ENCODE measurements around the gene PRDM5. TPM values are rescaled to one million over a fixed set of nuclear protein-coding genes. Genes with fewer than 3 reads are reported as not detected.
A peak's percentile ranks its signal among the peaks of the same experiment; 100 is the strongest.

Gene PRDM5
- total RNA-seq, 1 experiment from 2014 or later = 31.4 TPM

- Histone ChIP-seq H3K27ac (no peak overlapping the region; the same call in 1 of the 2 replicates), H3K9me3 (replicated peaks) (peaks cover 3% of the 10 kb centered on the region; the same call in 1 of the 2 replicates), H3K4me3 (no peak overlapping the region), H3K27me3 (no peaks in the 10 kb centered on the region), H3K4me1 (peaks cover 8% of the 10 kb centered on the region; the same call in 1 of the 2 replicates), H3K36me3 (no peaks in the 10 kb centered on the region)
- DNase-seq = peak in 1 of 2 experiments; percentile 7
Observed at GRCh38 chr4:120830204-120830603, 92.3 kb downstream of the PRDM5 start.

DNA sequence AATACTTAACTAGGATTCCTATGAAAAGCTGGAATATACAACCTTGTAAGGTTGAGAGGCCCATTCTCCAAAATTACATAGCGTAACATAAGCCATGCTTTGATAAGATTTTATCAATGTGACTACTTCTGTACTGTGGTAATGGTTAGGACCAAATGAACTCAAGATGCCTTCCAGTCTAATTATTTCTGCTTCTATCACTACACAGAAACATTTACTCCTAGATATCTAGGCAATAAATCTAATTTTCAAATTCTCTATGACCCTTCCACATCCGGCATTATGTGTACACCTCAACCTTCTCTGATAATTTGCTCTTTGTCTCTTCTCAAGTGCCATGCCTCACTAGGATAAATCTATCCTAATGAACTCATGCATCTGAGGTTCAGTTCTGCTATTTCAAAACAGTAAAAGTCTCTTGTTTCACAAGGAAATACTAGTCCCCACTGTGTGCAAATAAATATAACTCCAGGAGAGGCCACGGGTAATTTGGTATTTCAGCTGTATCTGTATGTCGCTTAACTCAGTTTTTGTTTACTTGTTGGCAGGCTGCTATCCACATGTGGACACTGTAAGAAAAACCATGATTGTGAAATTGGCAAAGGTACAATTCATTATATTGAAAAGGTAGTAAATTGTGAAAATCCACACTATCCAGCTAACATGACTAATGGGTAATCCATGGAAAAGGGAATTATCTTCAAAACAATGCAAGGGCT lies 93.3 kb downstream of the PRDM5 start:
- Histone ChIP-seq H3K27me3 (no peaks in the 10 kb centered on the region), H3K4me3 (no peak overlapping the region), H3K27ac (no peak overlapping the region; the same call in 1 of the 2 replicates), H3K36me3 (no peaks in the 10 kb centered on the region), H3K4me1 (peaks cover 8% of the 10 kb centered on the region; the same call in 1 of the 2 replicates), H3K9me3 (replicated peaks) (peaks cover 3% of the 10 kb centered on the region; the same call in 1 of the 2 replicates)
- peak in 1 of 2 experiments; percentile 47 for DNase-seq

- Histone ChIP-seq H3K27ac (no peak overlapping the region), H3K4me1 (peaks cover 8% of the 10 kb centered on the region; the same call in 1 of the 2 replicates)
- DNase-seq = no peak
Observed at GRCh38 chr4:120826853-120827252, 95.7 kb downstream of the PRDM5 start.

GRCh38 chr4:120826449-120826848 lies 96.1 kb downstream of the PRDM5 start:
- H3K27ac ChIP-seq = no peak overlapping the region
- H3K4me3 ChIP-seq = no peak overlapping the region
- H3K27me3 ChIP-seq = no peaks in the 10 kb centered on the region
- no peaks in the 10 kb centered on the region for H3K36me3 ChIP-seq
- peaks cover 8% of the 10 kb centered on the region; the same call in 1 of the 2 replicates for H3K4me1 ChIP-seq
- no peak for DNase-seq
- H3K9me3 ChIP-seq (replicated peaks) = no peaks in the 10 kb centered on the region

More at GRCh38 chr4:120826853-120827252, 95.7 kb downstream of the PRDM5 start:
- no peak overlapping the region for H3K4me3 ChIP-seq
- H3K36me3 ChIP-seq = no peaks in the 10 kb centered on the region
- no peaks in the 10 kb centered on the region for H3K27me3 ChIP-seq
- H3K9me3 ChIP-seq (replicated peaks) = no peaks in the 10 kb centered on the region

- Histone ChIP-seq H3K9me3 (replicated peaks) (no peaks in the 10 kb centered on the region), H3K4me1 (peaks cover 8% of the 10 kb centered on the region; the same call in 1 of the 2 replicates), H3K27ac (no peak overlapping the region), H3K4me3 (no peak overlapping the region), H3K27me3 (no peaks in the 10 kb centered on the region), H3K36me3 (no peaks in the 10 kb centered on the region)
- no peak for DNase-seq
Observed at GRCh38 chr4:120824946-120825345, 97.6 kb downstream of the PRDM5 start.

DNA sequence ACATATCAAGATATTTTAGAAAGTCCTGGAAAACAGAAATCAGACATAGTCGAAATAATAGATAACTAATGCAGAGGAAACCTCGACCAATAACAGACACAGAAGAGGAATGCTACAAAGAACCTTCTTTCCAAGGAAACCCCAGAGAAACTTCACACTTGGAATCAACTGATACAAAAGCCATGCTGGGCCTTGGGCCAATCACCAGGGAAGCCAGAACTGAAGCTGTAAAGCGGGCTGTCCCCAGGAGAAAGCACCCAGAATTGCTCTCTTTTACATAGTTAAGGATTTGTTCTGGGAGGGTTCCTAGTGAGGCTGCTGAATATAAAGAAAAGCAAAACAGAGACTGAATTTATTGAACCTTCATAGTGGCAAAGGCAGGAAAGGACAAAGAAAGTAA lies 100.5 kb downstream of the PRDM5 start:
- H3K4me3 ChIP-seq = no peak overlapping the region
- DNase-seq = no peak
- no peaks in the 10 kb centered on the region for H3K9me3 ChIP-seq (replicated peaks)
- H3K27ac ChIP-seq = no peak overlapping the region
- no peaks in the 10 kb centered on the region for H3K4me1 ChIP-seq
- no peaks in the 10 kb centered on the region for H3K36me3 ChIP-seq
- H3K27me3 ChIP-seq = no peaks in the 10 kb centered on the region

- H3K36me3 ChIP-seq = no peaks in the 10 kb centered on the region
- no peaks in the 10 kb centered on the region for H3K9me3 ChIP-seq (replicated peaks)
- no peaks in the 10 kb centered on the region for H3K4me1 ChIP-seq
- no peaks in the 10 kb centered on the region for H3K27me3 ChIP-seq
- no peak overlapping the region for H3K4me3 ChIP-seq
- no peak overlapping the region for H3K27ac ChIP-seq
- DNase-seq = no peak
Observed at GRCh38 chr4:120821029-120821428, 101.5 kb downstream of the PRDM5 start.

DNA sequence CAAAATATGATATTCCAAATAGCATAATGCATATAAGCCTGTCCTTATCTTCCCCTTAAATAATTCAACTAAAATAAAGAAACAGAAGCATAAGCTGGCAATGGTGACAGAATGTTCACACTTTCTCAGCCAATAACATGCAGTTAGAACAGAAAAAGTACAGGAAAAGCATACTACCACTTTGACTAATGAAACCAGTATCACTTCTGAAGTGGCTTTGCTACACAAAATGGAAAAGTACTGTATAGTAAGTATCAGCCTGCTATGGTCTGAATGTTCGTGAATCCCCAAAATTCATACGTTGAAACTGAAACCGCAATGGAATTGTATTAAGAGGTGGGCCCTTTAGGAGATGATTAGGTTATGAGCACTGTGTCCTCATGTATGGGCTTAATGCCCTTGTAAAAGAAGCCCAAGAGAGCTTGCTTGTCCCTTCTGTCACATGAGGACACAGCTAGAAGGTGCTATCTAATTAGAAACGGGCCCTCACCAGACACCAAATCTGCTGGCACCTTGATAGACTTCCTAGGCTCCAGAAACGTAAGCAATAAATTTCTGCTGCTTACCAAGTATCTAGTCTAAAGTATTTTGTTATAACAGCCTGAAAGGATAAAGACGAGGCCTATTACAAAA lies 102.6 kb downstream of the PRDM5 start:
- Histone ChIP-seq H3K4me3 (no peak overlapping the region), H3K27me3 (no peaks in the 10 kb centered on the region), H3K9me3 (replicated peaks) (no peaks in the 10 kb centered on the region), H3K27ac (no peak overlapping the region), H3K36me3 (no peaks in the 10 kb centered on the region), H3K4me1 (no peaks in the 10 kb centered on the region)
- no peak for DNase-seq

GRCh38 chr4:120816296-120816965 lies 106.1 kb downstream of the PRDM5 start:
- Histone ChIP-seq H3K4me3 (no peak overlapping the region), H3K27me3 (no peaks in the 10 kb centered on the region), H3K27ac (no peak overlapping the region)

GRCh38 chr4:120815361-120815760 lies 107.2 kb downstream of the PRDM5 start:
- Histone ChIP-seq H3K27ac (no peak overlapping the region), H3K36me3 (peaks cover 1% of the 10 kb centered on the region; the same call in 1 of the 2 replicates), H3K4me3 (no peak overlapping the region), H3K4me1 (no peaks in the 10 kb centered on the region), H3K27me3 (no peaks in the 10 kb centered on the region), H3K9me3 (replicated peaks) (no peaks in the 10 kb centered on the region)
- DNase-seq = no peak

More at GRCh38 chr4:120816296-120816965, 106.1 kb downstream of the PRDM5 start:
- Histone ChIP-seq H3K36me3 (no peaks in the 10 kb centered on the region), H3K4me1 (no peaks in the 10 kb centered on the region), H3K9me3 (replicated peaks) (no peaks in the 10 kb centered on the region)
- no peak for DNase-seq

DNA sequence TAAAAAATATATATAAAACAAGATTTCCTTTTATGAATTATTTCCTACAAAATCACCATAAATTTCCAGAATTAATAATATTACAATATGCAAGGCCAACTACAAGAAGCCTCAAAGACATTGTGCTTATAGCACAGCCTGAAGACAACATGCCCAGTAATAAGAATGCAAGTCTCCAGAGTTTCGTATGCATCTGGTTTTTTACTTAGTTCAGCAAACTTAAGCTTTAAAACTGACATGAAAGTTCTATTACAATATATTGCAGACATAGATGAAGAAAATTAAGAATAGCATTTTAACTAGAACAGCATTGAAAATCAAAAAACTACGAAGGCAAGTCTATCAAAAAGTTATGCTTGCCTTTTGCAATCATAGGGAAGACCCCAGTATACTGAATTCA lies 107.6 kb downstream of the PRDM5 start:
- Histone ChIP-seq H3K27ac (no peak overlapping the region), H3K4me1 (no peaks in the 10 kb centered on the region), H3K27me3 (no peaks in the 10 kb centered on the region), H3K4me3 (no peak overlapping the region), H3K9me3 (replicated peaks) (no peaks in the 10 kb centered on the region; the same call in 1 of the 2 replicates), H3K36me3 (peaks cover 4% of the 10 kb centered on the region)
- DNase-seq = no peak

GRCh38 chr4:120812216-120812615 lies 110.3 kb downstream of the PRDM5 start:
- DNase-seq = no peak
- H3K4me3 ChIP-seq = no peak overlapping the region
- no peaks in the 10 kb centered on the region for H3K4me1 ChIP-seq
- H3K36me3 ChIP-seq = peaks cover 4% of the 10 kb centered on the region
- H3K27me3 ChIP-seq = no peaks in the 10 kb centered on the region
- no peaks in the 10 kb centered on the region; the same call in 1 of the 2 replicates for H3K9me3 ChIP-seq (replicated peaks)
- H3K27ac ChIP-seq = no peak overlapping the region

GRCh38 chr4:120809518-120809917 lies 113.0 kb downstream of the PRDM5 start:
- DNase-seq = peak in 1 of 2 experiments; percentile 25
- Histone ChIP-seq H3K27me3 (no peaks in the 10 kb centered on the region), H3K4me1 (no peaks in the 10 kb centered on the region), H3K4me3 (no peak overlapping the region), H3K27ac (no peak overlapping the region), H3K9me3 (replicated peaks) (no peaks in the 10 kb centered on the region; the same call in 1 of the 2 replicates), H3K36me3 (peaks cover 4% of the 10 kb centered on the region)

DNA sequence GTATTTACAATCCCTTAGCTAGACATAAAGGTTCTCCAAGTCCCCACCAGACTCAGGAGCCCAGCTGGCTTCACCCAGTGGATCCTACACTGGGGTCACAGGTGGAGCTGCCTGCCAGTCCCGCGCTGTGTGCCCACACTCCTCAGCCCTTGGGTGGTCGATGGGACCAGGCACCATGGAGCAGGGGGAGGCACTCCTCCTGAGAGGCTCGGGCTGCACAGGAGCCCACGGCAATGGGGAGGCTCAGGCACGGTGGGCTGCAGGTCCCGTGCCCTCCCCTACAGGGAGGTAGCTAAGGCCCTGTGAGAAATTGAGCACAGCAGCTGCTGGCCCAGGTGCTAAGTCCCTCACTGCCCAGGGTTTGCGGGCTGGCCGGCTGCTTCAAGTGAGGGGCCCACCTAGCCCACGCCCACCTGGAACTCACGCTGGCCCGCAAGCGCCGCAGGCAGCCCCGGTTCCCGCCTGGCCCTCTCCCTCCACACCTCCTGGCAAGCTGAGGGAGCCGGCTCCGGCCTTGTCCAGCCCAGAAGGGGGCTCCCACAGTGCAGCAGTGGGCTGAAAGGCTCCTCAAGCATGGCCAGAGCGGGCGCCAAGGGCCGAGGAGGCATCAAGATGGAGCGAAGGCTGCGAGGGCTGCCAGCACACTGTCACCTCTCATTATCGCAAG lies 113.9 kb downstream of the PRDM5 start:
- Histone ChIP-seq H3K27me3 (no peaks in the 10 kb centered on the region), H3K27ac (no peak overlapping the region), H3K36me3 (peaks cover 4% of the 10 kb centered on the region), H3K4me1 (no peaks in the 10 kb centered on the region), H3K4me3 (no peak overlapping the region), H3K9me3 (replicated peaks) (no peaks in the 10 kb centered on the region; the same call in 1 of the 2 replicates)
- no peak for DNase-seq
